ENCODE measurements around the gene C19orf25. TPM values are rescaled to one million over a fixed set of nuclear protein-coding genes. Genes with fewer than 3 reads are reported as not detected.

C19orf25 gene
- total and polyA plus RNA-seq, 10 of the 15 experiments (the other 5 are each of a cell fraction or from before 2014, with no cell fraction given) = 1.2 to 67.0 (median 25.6) TPM

DNA sequence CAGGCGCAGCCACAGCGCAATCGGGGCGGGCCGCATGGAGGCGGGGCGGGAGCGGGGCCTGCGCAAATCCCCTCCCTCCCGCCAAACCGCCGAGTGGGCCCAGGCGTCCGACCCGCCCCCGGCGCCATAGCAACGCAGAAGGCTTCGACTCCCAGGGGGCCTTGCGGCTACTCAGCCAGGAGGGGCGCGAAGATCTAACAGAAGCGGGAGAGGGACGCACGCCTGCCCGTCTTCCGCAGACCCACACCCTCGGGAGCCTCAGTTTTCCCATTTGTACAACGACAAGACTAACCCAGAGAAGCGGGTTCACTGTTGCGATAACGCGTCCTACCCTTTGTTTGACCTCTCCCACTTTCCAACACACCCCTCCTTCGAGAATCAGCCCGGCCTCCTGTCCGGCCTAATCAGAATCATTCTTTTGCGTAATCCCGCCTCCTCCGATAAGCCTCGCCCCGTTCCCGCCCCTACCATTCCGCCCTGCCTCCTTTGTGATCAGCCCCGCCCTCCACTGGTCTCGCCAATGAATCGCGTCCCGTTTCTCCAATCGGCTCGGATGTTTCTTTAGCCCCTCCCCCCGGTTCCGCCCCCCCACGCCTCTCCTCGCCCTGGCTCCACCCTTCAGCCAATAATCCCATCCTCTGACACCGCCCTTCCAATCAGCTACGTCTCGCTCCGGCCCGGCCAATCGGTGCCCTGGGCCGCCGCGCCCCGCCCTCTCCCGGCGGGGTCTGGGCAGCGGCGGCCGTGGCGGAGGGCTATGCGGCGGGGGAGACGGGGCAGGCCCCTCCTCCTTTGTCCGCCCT, 11.5 kb upstream of the C19orf25 start, which contains the start of gene PCSK4 (continued):
- no peak for TF ChIP-seq NFIC (IDR thresholded peaks at IDR 0.05; ENCODE audit: low read depth, low read length)
- TF ChIP-seq, protein P1, sequence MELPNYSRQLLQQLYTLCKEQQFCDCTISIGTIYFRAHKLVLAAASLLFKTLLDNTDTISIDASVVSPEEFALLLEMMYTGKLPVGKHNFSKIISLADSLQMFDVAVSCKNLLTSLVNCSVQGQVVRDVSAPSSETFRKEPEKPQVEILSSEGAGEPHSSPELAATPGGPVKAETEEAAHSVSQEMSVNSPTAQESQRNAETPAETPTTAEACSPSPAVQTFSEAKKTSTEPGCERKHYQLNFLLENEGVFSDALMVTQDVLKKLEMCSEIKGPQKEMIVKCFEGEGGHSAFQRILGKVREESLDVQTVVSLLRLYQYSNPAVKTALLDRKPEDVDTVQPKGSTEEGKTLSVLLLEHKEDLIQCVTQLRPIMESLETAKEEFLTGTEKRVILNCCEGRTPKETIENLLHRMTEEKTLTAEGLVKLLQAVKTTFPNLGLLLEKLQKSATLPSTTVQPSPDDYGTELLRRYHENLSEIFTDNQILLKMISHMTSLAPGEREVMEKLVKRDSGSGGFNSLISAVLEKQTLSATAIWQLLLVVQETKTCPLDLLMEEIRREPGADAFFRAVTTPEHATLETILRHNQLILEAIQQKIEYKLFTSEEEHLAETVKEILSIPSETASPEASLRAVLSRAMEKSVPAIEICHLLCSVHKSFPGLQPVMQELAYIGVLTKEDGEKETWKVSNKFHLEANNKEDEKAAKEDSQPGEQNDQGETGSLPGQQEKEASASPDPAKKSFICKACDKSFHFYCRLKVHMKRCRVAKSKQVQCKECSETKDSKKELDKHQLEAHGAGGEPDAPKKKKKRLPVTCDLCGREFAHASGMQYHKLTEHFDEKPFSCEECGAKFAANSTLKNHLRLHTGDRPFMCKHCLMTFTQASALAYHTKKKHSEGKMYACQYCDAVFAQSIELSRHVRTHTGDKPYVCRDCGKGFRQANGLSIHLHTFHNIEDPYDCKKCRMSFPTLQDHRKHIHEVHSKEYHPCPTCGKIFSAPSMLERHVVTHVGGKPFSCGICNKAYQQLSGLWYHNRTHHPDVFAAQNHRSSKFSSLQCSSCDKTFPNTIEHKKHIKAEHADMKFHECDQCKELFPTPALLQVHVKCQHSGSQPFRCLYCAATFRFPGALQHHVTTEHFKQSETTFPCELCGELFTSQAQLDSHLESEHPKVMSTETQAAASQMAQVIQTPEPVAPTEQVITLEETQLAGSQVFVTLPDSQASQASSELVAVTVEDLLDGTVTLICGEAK (IDR thresholded peaks at IDR 0.05; ENCODE audit: borderline replicate concordance) = no peak; the same call in 1 of the 2 replicates
- TF ChIP-seq, protein P2, sequence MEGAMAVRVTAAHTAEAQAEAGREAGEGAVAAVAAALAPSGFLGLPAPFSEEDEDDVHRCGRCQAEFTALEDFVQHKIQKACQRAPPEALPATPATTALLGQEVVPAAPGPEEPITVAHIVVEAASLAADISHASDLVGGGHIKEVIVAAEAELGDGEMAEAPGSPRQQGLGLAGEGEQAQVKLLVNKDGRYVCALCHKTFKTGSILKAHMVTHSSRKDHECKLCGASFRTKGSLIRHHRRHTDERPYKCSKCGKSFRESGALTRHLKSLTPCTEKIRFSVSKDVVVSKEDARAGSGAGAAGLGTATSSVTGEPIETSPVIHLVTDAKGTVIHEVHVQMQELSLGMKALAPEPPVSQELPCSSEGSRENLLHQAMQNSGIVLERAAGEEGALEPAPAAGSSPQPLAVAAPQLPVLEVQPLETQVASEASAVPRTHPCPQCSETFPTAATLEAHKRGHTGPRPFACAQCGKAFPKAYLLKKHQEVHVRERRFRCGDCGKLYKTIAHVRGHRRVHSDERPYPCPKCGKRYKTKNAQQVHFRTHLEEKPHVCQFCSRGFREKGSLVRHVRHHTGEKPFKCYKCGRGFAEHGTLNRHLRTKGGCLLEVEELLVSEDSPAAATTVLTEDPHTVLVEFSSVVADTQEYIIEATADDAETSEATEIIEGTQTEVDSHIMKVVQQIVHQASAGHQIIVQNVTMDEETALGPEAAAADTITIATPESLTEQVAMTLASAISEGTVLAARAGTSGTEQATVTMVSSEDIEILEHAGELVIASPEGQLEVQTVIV (IDR thresholded peaks at IDR 0.05; ENCODE audit: borderline replicate concordance, partially characterized antibody) = peak; percentile 25
- TF ChIP-seq SUZ12 (IDR thresholded peaks at IDR 0.05; ENCODE audit: unreplicated experiment) = no peak
- peak; percentile 81 for TF ChIP-seq SREBF1 (IDR thresholded peaks at IDR 0.05; ENCODE audit: low read length)
- no peak for TF ChIP-seq PAX8 (IDR thresholded peaks at IDR 0.05)
- TF ChIP-seq MEF2A (IDR thresholded peaks at IDR 0.05; ENCODE audit: insufficient read depth, low read depth, low read length) = no peak
- TF ChIP-seq, protein P3, sequence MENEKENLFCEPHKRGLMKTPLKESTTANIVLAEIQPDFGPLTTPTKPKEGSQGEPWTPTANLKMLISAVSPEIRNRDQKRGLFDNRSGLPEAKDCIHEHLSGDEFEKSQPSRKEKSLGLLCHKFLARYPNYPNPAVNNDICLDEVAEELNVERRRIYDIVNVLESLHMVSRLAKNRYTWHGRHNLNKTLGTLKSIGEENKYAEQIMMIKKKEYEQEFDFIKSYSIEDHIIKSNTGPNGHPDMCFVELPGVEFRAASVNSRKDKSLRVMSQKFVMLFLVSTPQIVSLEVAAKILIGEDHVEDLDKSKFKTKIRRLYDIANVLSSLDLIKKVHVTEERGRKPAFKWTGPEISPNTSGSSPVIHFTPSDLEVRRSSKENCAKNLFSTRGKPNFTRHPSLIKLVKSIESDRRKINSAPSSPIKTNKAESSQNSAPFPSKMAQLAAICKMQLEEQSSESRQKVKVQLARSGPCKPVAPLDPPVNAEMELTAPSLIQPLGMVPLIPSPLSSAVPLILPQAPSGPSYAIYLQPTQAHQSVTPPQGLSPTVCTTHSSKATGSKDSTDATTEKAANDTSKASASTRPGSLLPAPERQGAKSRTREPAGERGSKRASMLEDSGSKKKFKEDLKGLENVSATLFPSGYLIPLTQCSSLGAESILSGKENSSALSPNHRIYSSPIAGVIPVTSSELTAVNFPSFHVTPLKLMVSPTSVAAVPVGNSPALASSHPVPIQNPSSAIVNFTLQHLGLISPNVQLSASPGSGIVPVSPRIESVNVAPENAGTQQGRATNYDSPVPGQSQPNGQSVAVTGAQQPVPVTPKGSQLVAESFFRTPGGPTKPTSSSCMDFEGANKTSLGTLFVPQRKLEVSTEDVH (IDR thresholded peaks at IDR 0.05; ENCODE audit: low read depth, partially characterized antibody) = no peak
- no peak for TF ChIP-seq ASH2L (IDR thresholded peaks at IDR 0.05; ENCODE audit: borderline replicate concordance, low read depth)
- TF ChIP-seq SMARCA5 (IDR thresholded peaks at IDR 0.05) = peak; percentile 67
- TF ChIP-seq, protein P4, sequence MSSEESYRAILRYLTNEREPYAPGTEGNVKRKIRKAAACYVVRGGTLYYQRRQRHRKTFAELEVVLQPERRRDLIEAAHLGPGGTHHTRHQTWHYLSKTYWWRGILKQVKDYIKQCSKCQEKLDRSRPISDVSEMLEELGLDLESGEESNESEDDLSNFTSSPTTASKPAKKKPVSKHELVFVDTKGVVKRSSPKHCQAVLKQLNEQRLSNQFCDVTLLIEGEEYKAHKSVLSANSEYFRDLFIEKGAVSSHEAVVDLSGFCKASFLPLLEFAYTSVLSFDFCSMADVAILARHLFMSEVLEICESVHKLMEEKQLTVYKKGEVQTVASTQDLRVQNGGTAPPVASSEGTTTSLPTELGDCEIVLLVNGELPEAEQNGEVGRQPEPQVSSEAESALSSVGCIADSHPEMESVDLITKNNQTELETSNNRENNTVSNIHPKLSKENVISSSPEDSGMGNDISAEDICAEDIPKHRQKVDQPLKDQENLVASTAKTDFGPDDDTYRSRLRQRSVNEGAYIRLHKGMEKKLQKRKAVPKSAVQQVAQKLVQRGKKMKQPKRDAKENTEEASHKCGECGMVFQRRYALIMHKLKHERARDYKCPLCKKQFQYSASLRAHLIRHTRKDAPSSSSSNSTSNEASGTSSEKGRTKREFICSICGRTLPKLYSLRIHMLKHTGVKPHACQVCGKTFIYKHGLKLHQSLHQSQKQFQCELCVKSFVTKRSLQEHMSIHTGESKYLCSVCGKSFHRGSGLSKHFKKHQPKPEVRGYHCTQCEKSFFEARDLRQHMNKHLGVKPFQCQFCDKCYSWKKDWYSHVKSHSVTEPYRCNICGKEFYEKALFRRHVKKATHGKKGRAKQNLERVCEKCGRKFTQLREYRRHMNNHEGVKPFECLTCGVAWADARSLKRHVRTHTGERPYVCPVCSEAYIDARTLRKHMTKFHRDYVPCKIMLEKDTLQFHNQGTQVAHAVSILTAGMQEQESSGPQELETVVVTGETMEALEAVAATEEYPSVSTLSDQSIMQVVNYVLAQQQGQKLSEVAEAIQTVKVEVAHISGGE (CRISPR knock-in tag; IDR thresholded peaks at IDR 0.05) = no peak
- no peak for TF ChIP-seq SPI1 (IDR thresholded peaks at IDR 0.05; ENCODE audit: borderline replicate concordance, insufficient read depth, low read depth, low read length)
- peak; percentile 53; the same call in 1 of the 2 replicates for TF ChIP-seq GATAD2B (conservative IDR thresholded peaks at IDR 0.05; ENCODE audit: low read depth)
- no peak for TF ChIP-seq MTA2 (IDR thresholded peaks at IDR 0.05; ENCODE audit: low read depth)
- no peak for TF ChIP-seq WRNIP1 (IDR thresholded peaks at IDR 0.05; ENCODE audit: borderline replicate concordance, low read depth, low read length)

Measured in GM12878 (cell line).